Activated naive CD4-positive, alpha-beta T cell treated with anti-CD3 and anti-CD28 coated beads, Interleukin-2, amount 50 U/mL, for 24 hours (primary cell): ENCODE data around the gene CCDC157.

Experiments used
- H3K27ac Mint-ChIP-seq: one replicate; pipeline ENCODE4 v1.8.0; 2021; ENCODE audit warnings: mild to moderate bottlenecking, mixed read lengths
- H3K27me3 Mint-ChIP-seq: one replicate; pipeline ENCODE4 v1.8.0; 2021; ENCODE audit warnings: mixed read lengths
- H3K36me3 Mint-ChIP-seq: one replicate; pipeline ENCODE4 v1.8.0; 2021; ENCODE audit warnings: mixed read lengths
- H3K4me1 Mint-ChIP-seq: one replicate; pipeline ENCODE4 v1.8.0; 2021; ENCODE audit warnings: mixed read lengths
- H3K4me3 Mint-ChIP-seq: one replicate; pipeline ENCODE4 v1.8.0; 2021; ENCODE audit warnings: mild to moderate bottlenecking, mixed read lengths
- H3K9me3 Mint-ChIP-seq: one replicate; pipeline ENCODE4 v1.8.0; 2021; ENCODE audit warnings: mixed read lengths

The CCDC157 gene

DNA sequence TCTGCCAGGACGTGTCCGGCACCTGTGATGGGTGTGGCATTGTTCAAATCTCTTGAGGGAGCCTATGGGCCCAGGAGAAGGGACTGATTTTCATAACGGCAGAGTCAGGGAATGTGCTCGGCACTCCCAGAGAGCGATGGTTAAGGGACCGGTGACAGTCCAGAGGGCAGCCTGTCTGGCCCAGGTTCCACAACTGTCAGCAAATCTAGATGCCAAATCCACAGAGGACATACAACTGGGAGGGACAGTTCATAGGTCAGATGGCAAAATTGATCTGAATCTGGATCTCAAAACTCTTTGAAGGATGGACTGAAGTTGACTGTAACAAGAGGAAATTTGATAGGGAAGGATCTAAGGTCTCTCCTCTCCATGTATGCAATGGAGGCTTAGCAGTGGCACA lies 47.5 kb downstream of the CCDC157 start:
- Mint-ChIP-seq H3K4me1 (peaks cover 9% of the 10 kb centered on the region), H3K27me3 (no peaks in the 10 kb centered on the region), H3K36me3 (peaks cover 7% of the 10 kb centered on the region), H3K4me3 (no peak overlapping the region), H3K27ac (peak overlapping the region; percentile 47), H3K9me3 (no peaks in the 10 kb centered on the region)

DNA sequence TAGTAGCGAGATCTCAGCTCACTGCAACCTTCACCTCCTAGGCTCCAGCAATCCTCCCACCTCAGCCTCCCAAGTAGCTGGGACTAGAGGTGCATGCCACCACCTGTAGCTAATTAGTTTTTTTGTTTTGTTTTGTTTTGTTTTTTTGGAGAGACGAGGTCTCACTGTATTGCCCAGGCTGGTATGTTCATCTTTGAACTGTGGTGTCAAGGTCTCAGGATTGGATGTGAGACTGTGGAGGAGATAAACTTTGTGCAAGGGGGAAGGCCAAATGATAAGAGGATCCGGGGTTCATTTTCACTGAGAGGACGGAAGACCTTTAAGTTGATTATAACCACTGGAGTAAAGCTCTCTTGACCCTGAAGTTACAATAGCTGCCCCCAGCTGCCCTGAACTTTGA lies 48.9 kb downstream of the CCDC157 start:
- no peak overlapping the region for H3K27ac Mint-ChIP-seq
- no peaks in the 10 kb centered on the region for H3K9me3 Mint-ChIP-seq
- no peaks in the 10 kb centered on the region for H3K27me3 Mint-ChIP-seq
- peaks cover 9% of the 10 kb centered on the region for H3K4me1 Mint-ChIP-seq
- peaks cover 9% of the 10 kb centered on the region for H3K36me3 Mint-ChIP-seq
- no peak overlapping the region for H3K4me3 Mint-ChIP-seq

DNA sequence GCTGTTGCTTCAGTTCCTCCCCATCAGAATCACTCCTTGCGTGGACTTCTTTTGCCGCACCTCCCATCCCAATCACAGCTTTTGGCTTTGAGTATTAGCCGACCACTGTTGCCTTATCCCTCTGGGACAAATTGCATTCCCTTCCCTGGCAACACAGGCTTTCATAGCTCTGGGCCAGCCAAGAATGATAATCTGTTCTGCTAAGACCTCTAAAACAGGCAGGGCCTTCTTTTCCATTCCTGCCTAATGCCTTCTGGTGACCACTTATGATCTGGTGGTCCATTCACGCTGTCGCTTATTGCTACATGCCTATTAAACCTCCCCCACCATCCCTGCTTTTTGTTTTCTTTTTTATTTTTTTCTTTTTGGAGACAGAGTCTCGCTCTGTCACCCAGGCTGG lies 49.6 kb downstream of the CCDC157 start:
- Mint-ChIP-seq H3K4me1 (peaks cover 13% of the 10 kb centered on the region), H3K36me3 (peaks cover 9% of the 10 kb centered on the region), H3K27ac (no peak overlapping the region), H3K4me3 (no peak overlapping the region), H3K9me3 (no peaks in the 10 kb centered on the region), H3K27me3 (no peaks in the 10 kb centered on the region)

DNA sequence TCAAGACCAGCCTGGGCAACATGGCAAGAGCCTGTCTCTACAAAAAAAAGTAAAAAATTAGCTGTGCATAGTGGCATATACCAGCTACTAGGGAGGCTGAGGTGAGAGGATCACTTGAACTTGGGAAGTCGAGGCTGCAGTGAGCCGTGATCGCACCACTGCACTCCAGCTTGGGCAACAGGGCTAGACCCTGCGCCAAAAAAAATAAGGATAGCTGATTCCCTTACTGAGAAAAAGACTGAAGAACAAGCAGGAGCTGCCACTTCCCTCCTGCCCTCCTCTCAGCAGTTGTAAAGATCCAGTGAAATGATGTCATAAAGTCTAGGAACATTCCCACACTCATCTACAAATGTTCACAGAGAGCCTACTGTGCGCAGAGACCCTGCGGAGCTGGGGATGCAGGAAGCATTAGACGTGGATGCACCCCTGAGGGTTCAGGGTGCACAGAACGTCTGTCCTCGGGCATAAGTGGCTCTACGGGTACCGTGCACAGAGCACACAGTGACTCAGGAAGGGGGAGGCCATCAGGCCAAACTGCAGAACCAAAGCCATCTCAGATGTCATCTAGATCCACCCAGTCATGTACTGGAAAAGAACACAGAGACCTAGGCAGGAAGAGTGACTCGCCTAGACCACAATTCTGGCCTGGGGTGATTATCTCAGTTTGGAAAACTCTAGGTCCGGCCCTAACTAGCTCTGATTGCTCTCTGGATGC lies 51.7 kb downstream of the CCDC157 start:
- Mint-ChIP-seq H3K27ac (no peak overlapping the region), H3K4me1 (peaks cover 23% of the 10 kb centered on the region), H3K9me3 (no peaks in the 10 kb centered on the region), H3K27me3 (no peaks in the 10 kb centered on the region), H3K4me3 (no peak overlapping the region), H3K36me3 (peaks cover 11% of the 10 kb centered on the region)

DNA sequence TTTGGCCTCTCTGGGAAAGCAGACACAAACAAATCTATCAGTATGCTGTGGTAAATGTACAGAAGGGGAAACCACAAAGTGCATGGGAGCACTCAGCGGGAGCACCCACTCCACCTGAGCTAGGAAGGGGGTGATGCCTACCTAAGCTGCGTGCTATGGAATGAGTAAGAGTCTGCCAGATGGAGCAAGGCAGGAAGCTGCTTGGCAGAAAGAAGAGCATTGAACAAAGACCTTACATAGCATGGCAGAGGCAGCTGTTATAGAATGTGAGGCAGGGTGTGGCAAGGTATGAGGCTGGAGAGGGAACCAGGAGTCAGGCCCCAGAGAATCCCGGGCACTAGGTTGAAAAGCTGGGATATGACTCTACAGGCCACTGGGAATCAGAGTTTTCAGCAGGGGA lies 55.0 kb downstream of the CCDC157 start:
- H3K27ac Mint-ChIP-seq: peak overlapping the region; percentile 80
- no peaks in the 10 kb centered on the region for H3K27me3 Mint-ChIP-seq
- peaks cover 23% of the 10 kb centered on the region for H3K36me3 Mint-ChIP-seq
- no peaks in the 10 kb centered on the region for H3K9me3 Mint-ChIP-seq
- no peak overlapping the region for H3K4me3 Mint-ChIP-seq
- peaks cover 51% of the 10 kb centered on the region for H3K4me1 Mint-ChIP-seq

DNA sequence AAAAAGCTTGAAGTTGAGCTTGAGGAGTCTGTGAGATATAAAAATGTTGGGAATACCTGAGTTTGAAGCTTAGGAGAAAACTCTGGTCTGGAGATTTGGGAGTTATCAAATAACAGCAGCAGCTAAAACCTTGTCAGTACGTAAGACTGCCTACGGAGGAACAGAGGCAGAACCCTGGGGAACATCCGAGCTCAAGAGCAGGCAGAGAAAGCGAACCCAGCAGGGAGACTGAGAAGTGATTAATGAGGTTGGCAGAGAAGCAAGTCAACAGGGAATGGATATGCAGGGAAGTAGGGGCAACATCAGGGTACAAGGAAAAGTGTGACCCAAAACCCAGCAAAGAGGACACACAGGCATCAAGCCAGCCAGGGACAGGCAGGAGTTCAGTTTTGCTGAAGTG lies 56.2 kb downstream of the CCDC157 start:
- Mint-ChIP-seq H3K27ac (peak overlapping the region; percentile 83), H3K27me3 (no peaks in the 10 kb centered on the region), H3K4me1 (peaks cover 54% of the 10 kb centered on the region), H3K4me3 (peak overlapping the region; percentile 53), H3K9me3 (no peaks in the 10 kb centered on the region), H3K36me3 (peaks cover 21% of the 10 kb centered on the region)

DNA sequence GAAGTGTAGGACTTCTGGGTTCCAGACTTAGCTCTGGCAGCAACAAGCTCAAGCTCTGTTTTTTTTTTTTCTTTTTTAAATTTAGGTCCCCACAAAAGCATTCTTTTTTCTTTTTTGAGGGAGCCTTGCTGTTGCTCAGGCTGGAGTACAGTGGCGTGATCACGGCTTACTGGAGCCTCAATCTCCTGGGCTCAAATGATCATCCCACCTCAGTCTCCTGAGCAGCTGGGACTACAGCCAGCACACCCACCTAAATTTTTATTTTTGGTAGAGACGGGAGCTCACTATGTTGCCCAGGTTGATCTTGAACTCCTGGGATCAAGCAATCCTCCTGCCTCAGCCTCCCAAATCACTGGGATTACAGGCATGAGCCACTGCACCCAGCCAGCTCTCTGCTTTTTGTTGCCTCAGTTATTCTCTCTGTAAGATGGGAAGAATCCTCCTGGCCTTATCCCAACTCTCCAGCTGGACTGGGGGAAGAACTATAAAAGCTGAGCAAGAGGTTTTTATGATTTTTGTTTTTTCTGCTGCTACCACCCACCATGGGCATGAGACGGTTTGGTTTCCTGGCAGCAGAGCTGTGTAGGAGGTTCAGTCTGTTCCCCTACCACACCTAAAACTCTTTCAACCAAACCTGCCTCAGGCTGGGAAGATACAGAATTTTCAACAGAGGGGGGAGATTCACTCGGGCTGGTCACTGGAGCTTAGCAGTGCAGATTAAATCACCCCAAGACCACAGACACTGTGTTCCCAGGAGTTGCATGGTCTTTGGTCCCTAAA lies 57.1 kb downstream of the CCDC157 start:
- Mint-ChIP-seq H3K27me3 (no peaks in the 10 kb centered on the region), H3K27ac (peak overlapping the region; percentile 83), H3K36me3 (peaks cover 21% of the 10 kb centered on the region), H3K4me3 (peak overlapping the region; percentile 73), H3K9me3 (no peaks in the 10 kb centered on the region), H3K4me1 (peaks cover 50% of the 10 kb centered on the region)

DNA sequence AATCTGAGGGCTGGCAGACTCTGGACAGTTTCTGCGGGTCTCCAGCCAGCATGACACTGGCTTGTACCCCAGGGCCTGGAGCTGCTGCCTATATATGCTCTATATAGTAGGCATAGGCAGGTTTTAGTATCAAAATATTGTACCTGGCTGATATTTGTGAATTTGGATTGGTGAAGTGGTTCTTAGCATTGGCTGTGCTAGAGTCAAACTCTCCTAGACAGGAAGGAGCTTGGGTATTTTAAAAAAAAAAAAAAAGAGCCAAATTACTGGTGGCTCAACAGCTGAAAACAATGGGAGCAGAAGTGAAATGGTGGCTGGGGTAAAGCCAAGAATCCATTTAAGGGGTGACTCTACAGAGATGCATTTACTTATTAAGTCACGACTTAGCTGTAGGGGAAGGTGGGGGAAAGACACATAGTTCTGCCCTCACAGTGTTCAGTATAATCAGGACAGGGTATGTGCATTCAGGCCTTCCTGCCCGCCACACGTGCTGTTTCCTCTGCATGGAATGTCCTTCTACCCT lies 57.8 kb downstream of the CCDC157 start:
- Mint-ChIP-seq H3K27me3 (no peaks in the 10 kb centered on the region), H3K4me1 (peaks cover 50% of the 10 kb centered on the region), H3K9me3 (no peaks in the 10 kb centered on the region), H3K27ac (peak overlapping the region; percentile 83), H3K36me3 (peaks cover 18% of the 10 kb centered on the region), H3K4me3 (peak overlapping the region; percentile 73)

DNA sequence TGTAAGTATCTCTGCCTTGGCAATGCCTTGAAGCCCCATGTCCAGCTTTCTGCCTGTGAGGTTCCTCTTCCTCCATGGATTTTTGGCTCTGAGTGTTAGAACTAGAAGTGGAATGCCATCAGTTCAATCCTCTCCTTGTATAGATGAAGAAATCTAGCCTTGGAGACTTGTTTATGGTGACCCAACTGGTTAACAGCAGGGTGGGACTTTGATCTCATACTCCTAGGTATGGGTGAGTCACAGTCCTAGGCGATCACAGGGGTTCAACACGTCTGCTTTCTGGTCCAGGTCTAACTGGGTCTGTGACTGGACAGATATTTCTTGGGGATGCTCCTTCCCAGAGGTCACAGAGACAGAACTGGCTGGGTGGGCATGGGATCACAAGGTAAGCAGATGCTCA lies 59.6 kb downstream of the CCDC157 start:
- Mint-ChIP-seq H3K36me3 (peaks cover 21% of the 10 kb centered on the region), H3K4me3 (no peak overlapping the region), H3K4me1 (peaks cover 59% of the 10 kb centered on the region), H3K27ac (peak overlapping the region; percentile 41), H3K27me3 (no peaks in the 10 kb centered on the region), H3K9me3 (no peaks in the 10 kb centered on the region)

DNA sequence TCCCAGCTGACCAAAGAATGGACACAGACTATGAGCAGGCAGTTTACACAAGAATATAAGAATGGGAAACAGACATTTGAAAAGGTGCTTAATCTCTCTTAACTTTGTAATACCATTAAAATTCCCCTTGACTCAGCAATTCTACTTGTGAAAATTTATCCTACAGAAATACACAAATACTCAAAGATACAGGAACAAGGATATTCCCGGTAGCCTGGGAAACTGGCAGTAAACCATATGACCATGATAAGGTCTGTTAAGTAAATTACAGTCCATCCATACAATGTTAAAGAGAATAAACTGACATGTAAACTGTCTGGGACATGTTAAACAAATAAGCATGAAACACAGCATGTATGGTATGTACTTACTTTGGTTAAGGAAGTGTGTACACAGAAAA lies 60.0 kb downstream of the CCDC157 start:
- Mint-ChIP-seq H3K27ac (no peak overlapping the region), H3K4me1 (peaks cover 60% of the 10 kb centered on the region), H3K9me3 (no peaks in the 10 kb centered on the region), H3K4me3 (no peak overlapping the region), H3K27me3 (no peaks in the 10 kb centered on the region), H3K36me3 (peaks cover 21% of the 10 kb centered on the region)

DNA sequence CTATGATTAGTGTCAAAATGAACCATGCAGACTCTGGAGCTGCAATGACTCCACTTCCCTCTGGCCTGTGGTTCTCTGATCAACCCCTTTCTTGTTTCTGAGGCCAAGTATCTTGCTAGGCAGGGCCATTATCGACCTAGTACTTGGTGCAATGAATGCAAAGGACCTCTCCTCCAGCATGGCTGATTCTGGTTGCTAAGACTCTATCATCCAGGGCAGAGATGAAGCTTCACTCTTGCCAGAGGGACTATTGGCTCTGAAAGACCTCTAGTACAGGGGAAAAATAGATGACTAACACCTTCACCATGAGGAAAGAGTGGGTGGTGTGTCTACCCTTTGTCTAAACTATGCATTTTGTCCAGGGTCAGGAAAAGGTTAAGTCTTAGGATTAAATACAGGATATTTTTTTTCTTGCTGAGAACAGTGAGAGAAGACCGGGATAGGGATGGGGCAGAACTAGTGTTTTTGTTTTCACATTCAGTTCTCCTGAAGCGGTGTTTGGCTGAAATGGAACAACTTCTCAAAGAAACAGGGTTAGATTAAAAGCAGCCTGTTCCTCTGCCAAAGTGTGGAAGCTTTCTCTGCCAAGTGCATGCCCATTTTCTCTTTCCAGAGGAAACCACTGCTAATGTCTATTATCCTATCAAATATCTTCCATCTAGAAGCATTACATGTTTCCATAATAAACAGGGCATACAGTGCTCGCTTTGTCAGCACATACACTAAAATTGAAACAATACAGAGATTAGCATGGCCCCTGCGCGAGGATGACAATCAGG lies 63.7 kb downstream of the CCDC157 start:
- peak overlapping the region; percentile 61 for H3K4me3 Mint-ChIP-seq

DNA sequence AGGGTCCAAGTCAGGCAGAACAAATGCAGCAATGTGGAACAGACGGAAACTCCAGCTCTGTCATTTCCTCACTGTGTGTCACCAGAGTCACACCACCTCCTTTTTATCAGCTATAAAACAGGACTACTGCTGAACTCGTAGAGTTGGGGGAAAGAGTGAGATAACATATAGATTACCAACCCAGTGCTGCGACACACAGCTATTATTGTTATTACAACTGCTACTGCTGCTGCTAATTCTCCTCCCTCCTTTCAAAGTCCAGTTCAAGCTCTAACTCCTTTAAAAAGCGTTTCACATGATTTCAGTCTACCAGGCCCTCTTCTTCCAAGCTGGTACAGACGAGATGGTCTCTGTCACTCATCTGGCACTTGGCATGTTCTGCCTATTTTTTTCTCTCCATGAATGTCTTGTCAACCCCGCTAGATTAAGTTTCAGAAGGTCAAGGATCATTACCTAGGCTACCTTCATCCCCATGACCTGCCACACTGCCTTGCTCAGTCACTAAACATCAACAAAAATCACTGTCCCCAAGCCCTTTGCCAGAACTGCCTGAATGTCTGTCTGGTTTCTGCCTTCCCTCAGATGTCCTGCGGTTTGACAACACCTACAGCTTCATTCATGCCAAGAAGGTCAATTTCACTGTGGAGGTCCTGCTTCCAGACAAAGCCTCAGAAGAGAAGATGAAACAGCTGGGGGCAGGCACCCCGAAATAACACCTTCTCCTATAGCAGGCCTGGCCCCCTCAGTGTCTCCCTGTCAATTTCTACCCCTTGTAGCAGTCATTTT lies 65.1 kb downstream of the CCDC157 start:
- Mint-ChIP-seq H3K4me3 (peak overlapping the region; percentile 98), H3K27ac (peak overlapping the region; percentile 82), H3K27me3 (no peaks in the 10 kb centered on the region), H3K9me3 (no peaks in the 10 kb centered on the region), H3K36me3 (peaks cover 9% of the 10 kb centered on the region), H3K4me1 (peaks cover 57% of the 10 kb centered on the region)

More for the DNA sequence above, 63.7 kb downstream of the CCDC157 start:
- no peaks in the 10 kb centered on the region for H3K27me3 Mint-ChIP-seq
- peaks cover 62% of the 10 kb centered on the region for H3K4me1 Mint-ChIP-seq
- peak overlapping the region; percentile 93 for H3K27ac Mint-ChIP-seq
- peaks cover 22% of the 10 kb centered on the region for H3K36me3 Mint-ChIP-seq
- H3K9me3 Mint-ChIP-seq: no peaks in the 10 kb centered on the region

DNA sequence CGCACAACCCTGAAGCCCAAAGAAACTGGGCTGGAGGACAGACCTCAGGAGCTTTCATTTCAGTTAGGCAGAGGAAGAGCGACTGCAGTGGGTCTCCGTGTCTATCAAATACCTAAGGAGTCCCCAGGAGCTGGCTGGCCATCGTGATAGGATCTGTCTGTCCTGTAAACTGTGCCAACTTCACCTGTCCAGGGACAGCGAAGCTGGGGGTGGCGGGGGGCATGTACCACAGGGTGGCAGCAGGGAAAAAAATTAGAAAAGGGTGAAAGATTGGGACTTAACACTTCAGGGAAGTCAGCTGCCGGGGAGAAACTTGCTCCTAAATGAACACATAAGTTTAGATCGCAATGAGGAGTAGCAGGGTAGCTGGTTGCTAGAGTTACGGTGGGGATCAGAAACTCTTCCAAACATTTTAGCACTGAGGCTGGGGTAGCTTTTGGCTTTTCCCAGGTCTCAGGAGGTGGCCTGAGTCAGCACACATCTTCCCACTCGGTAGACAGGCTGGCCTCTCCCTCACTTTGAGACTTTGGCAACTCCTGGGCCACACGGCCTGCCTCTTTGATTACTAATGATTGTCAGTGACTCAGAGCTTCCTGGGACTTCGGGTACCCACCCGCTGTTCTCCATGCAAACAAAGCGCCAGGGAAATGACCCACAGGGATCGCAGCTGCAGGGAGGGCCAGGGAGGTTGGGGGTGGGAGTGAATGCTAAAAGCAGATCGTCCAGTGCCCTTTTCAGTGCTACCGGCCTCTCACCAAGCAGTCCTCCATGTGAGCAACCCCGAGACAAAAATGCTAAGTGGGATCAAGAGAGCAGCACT lies 65.9 kb downstream of the CCDC157 start:
- H3K4me3 Mint-ChIP-seq: peak overlapping the region; percentile 98
- H3K27me3 Mint-ChIP-seq: no peaks in the 10 kb centered on the region
- H3K4me1 Mint-ChIP-seq: peaks cover 62% of the 10 kb centered on the region
- H3K36me3 Mint-ChIP-seq: peaks cover 8% of the 10 kb centered on the region
- H3K9me3 Mint-ChIP-seq: no peaks in the 10 kb centered on the region
- H3K27ac Mint-ChIP-seq: peak overlapping the region; percentile 82

DNA sequence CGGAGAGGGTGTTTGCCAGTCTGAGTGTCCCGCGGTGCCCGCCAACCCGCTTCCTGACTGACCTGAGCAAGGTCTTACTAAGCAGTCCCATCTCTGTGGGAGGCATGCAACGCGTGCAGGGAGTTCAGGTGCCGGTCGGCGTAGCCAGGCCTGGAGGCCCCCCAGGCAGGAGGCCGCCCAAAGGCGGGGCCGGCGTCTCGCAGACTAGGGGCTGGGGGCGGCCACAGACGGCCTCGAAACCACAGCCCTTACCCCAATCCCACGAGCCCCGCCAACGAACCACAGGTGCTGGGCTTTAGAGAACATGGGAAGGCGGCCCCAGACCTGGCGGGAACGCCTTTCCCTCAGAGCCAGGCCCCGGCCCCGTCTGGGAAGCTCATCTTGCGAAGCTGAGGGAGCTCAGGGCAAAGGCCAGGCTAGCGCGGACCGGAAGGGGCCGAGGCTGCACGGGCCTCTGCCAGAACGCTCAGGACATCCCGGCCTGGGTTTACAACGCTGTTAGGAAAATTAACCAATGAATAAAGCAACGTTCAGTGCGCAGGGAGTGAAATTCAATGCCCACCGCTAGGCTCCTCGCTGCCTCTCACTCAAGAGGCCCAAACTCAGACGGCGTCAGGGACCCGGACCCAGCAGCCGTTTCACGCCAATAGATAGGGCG lies 66.6 kb downstream of the CCDC157 start:
- no peaks in the 10 kb centered on the region for H3K9me3 Mint-ChIP-seq
- peak overlapping the region; percentile 98 for H3K4me3 Mint-ChIP-seq
- H3K27me3 Mint-ChIP-seq: no peaks in the 10 kb centered on the region
- peaks cover 62% of the 10 kb centered on the region for H3K4me1 Mint-ChIP-seq
- peaks cover 10% of the 10 kb centered on the region for H3K36me3 Mint-ChIP-seq
- H3K27ac Mint-ChIP-seq: peak overlapping the region; percentile 99
